WTC11 (cell line): ENCODE results near the gene C3orf49. TPM values are rescaled to one million over a fixed set of nuclear protein-coding genes. Genes with fewer than 3 reads are reported as not detected.

Source experiments
- ATAC-seq: fragments of 200-7000 bp; cut with Tn5 transposase; 2 replicates; pipeline ENCODE4 v1.10.0; 2021; ENCODE audit warnings: mild to moderate bottlenecking, moderate library complexity
- CTCF ChIA-PET: fragments of 300-600 bp; sonication (Branson Sonifier 250); formaldehyde crosslinking; loops from one replicate; lab custom pipeline; 2021; ENCODE audit warnings: antibody characterized with exemption; lab: Charles Lee
- POLR2A ChIA-PET: fragments of 350-600 bp; sonication (Branson Sonifier 250); formaldehyde crosslinking; loops from one replicate; lab custom pipeline; 2021; ENCODE audit warnings: antibody characterized with exemption; lab: Charles Lee
- DNase-seq: peaks from one replicate; pipeline ENCODE4 v3.0.0; 2021; ENCODE audit warnings: low spot score
- H3K27ac Mint-ChIP-seq: 2 replicates; pipeline ENCODE4 v1.8.0; 2021; ENCODE audit warnings: mixed read lengths
- H3K27me3 Mint-ChIP-seq: 2 replicates; pipeline ENCODE4 v1.8.0; 2021; ENCODE audit warnings: low read depth, mild to moderate bottlenecking, moderate library complexity, mixed read lengths
- H3K36me3 Mint-ChIP-seq: 2 replicates; pipeline ENCODE4 v1.8.0; 2021; ENCODE audit warnings: mixed read lengths
- H3K4me1 Mint-ChIP-seq: 2 replicates; pipeline ENCODE4 v1.8.0; 2022; ENCODE audit warnings: mixed read lengths
- H3K4me3 Mint-ChIP-seq: 2 replicates; pipeline ENCODE4 v1.8.0; 2021; ENCODE audit warnings: mild to moderate bottlenecking, moderate library complexity, mixed read lengths
- H3K9me3 Mint-ChIP-seq: 2 replicates; pipeline ENCODE4 v1.8.0; 2021; ENCODE audit warnings: mixed read lengths
- AR ChIP-seq: fragments of 250-450 bp; sonication (Bioruptor Pico); IDR thresholded peaks from 2 replicates; pipeline ENCODE4 v1.9.0; 2021; ENCODE audit warnings: mild to moderate bottlenecking
- ATF1 ChIP-seq: sonication (generic); formaldehyde crosslinking; IDR thresholded peaks from 2 replicates; pipeline ENCODE4 v1.8.1; 2023; ENCODE audit warnings: mild to moderate bottlenecking, moderate library complexity, missing genetic modification reagents
- ATF6 ChIP-seq: sonication (generic); formaldehyde crosslinking; IDR thresholded peaks from 2 replicates; pipeline ENCODE4 v1.8.1; 2023; ENCODE audit warnings: mild to moderate bottlenecking, missing genetic modification reagents
- E2F5 ChIP-seq: sonication (generic); formaldehyde crosslinking; IDR thresholded peaks from 2 replicates; pipeline ENCODE4 v1.8.1; 2022; ENCODE audit warnings: mild to moderate bottlenecking, moderate library complexity, missing genetic modification reagents
- ELF4 ChIP-seq: sonication (generic); formaldehyde crosslinking; IDR thresholded peaks from 2 replicates; pipeline ENCODE4 v1.8.1; 2022; ENCODE audit warnings: low read depth, mild to moderate bottlenecking, moderate library complexity, missing genetic modification reagents
- EMX1 ChIP-seq: fragments of 250-450 bp; sonication (Bioruptor Pico); IDR thresholded peaks from 2 replicates; pipeline ENCODE4 v1.8.0; 2021; ENCODE audit warnings: mild to moderate bottlenecking
- HMGA2 ChIP-seq: fragments of 250-450 bp; sonication (Bioruptor Pico); IDR thresholded peaks from 2 replicates; pipeline ENCODE4 v1.4.0; 2021; ENCODE audit warnings: mild to moderate bottlenecking, moderate library complexity
- MAX ChIP-seq: sonication (generic); formaldehyde crosslinking; IDR thresholded peaks from 2 replicates; pipeline ENCODE4 v1.8.0; 2022; ENCODE audit warnings: mild to moderate bottlenecking, missing genetic modification reagents
- TEAD1 ChIP-seq: sonication (generic); formaldehyde crosslinking; IDR thresholded peaks from 2 replicates; pipeline ENCODE4 v1.8.0; 2022; ENCODE audit warnings: mild to moderate bottlenecking, missing genetic modification reagents
- TEAD4 ChIP-seq: sonication (generic); formaldehyde crosslinking; IDR thresholded peaks from 2 replicates; pipeline ENCODE4 v1.8.0; 2022; ENCODE audit warnings: mild to moderate bottlenecking, missing genetic modification reagents
- TP53 ChIP-seq: sonication (generic); formaldehyde crosslinking; IDR thresholded peaks from 2 replicates; pipeline ENCODE4 v1.8.1; 2023; ENCODE audit warnings: mild to moderate bottlenecking, missing genetic modification reagents
- ZMAT4 ChIP-seq: fragments of 250-450 bp; sonication (Bioruptor Pico); IDR thresholded peaks from 2 replicates; pipeline ENCODE4 v1.9.0; 2021; ENCODE audit warnings: mild to moderate bottlenecking
- ZNF138 ChIP-seq: sonication (generic); formaldehyde crosslinking; conservative IDR thresholded peaks from 2 replicates; pipeline ENCODE4 v1.8.1; 2022; ENCODE audit warnings: mild to moderate bottlenecking, moderate library complexity, missing genetic modification reagents
- ZNF232 ChIP-seq: sonication (generic); formaldehyde crosslinking; IDR thresholded peaks from 2 replicates; pipeline ENCODE4 v1.8.0; 2022; ENCODE audit warnings: mild to moderate bottlenecking, missing genetic modification reagents
- ZNF396 ChIP-seq: fragments of 250-450 bp; sonication (Bioruptor Pico); IDR thresholded peaks from 2 replicates; pipeline ENCODE4 v1.8.0; 2021; ENCODE audit warnings: mild to moderate bottlenecking, moderate library complexity, borderline replicate concordance
- ZNF671 ChIP-seq: fragments of 250-450 bp; sonication (Bioruptor Pico); IDR thresholded peaks from 2 replicates; pipeline ENCODE4 v1.8.0; 2021; ENCODE audit warnings: mild to moderate bottlenecking
- total RNA-seq: library from RNA; stranded (reverse); gene quantifications from 3 replicates; pipeline ENCODE4 v1.2.3, GENCODE V29; 2021
- TF ChIP-seq, protein P1 (sequence below): fragments of 250-450 bp; sonication (Bioruptor Pico); IDR thresholded peaks from 2 replicates; pipeline ENCODE4 v1.9.0; 2021; ENCODE audit warnings: moderate library complexity, mild to moderate bottlenecking, inconsistent platforms, borderline replicate concordance
- TF ChIP-seq, protein P2 (sequence below): sonication (generic); formaldehyde crosslinking; IDR thresholded peaks from 2 replicates; pipeline ENCODE4 v1.8.1; 2023; ENCODE audit warnings: mild to moderate bottlenecking, missing genetic modification reagents, moderate library complexity

The C3orf49 gene
- total RNA-seq, 1 experiment from 2014 or later: not detected

- TF ChIP-seq MAX (CRISPR knock-in tag): no peak
- no peak for TF ChIP-seq TEAD4
- TF ChIP-seq E2F5 (CRISPR knock-in tag): 0 out of 2 replicates have a peak, but pooled peaks have one; percentile 22
- TF ChIP-seq, protein P1, sequence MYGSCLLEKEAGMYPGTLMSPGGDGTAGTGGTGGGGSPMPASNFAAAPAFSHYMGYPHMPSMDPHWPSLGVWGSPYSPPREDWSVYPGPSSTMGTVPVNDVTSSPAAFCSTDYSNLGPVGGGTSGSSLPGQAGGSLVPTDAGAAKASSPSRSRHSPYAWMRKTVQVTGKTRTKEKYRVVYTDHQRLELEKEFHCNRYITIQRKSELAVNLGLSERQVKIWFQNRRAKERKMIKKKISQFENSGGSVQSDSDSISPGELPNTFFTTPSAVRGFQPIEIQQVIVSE (CRISPR knock-in tag): no peak
These were observed 45.2 kb downstream of the C3orf49 start (continued) for GRCh38 chr3:63864008-63864964.

DNA sequence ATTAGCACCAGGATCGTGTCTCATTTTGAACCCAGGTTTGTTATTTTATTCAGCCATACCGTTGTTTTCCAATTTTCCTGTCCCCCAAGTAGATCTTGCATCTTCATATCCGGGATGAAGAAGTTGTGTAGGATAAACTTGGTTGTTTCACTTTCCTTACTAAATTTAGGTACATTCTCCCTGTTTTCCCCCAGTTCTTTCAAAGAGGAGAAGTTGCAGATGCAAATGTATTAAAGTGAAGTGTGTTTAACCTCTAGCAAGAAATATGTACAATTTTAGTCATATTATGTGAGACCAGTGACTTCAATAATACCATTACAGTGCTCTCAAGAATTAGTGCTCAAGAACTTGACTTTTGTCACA lies 45.8 kb downstream of the C3orf49 start:
- no peaks in the 10 kb centered on the region for H3K27me3 Mint-ChIP-seq
- no peak for TF ChIP-seq EMX1 (CRISPR knock-in tag)
- no peak for TF ChIP-seq AR (CRISPR knock-in tag)
- no peak for TF ChIP-seq TEAD1 (CRISPR knock-in tag)
- no peak for TF ChIP-seq HMGA2 (CRISPR knock-in tag)
- TF ChIP-seq ZNF232 (CRISPR knock-in tag): no peak
- no peak for TF ChIP-seq ZNF396 (CRISPR knock-in tag)
- TF ChIP-seq, protein P2, sequence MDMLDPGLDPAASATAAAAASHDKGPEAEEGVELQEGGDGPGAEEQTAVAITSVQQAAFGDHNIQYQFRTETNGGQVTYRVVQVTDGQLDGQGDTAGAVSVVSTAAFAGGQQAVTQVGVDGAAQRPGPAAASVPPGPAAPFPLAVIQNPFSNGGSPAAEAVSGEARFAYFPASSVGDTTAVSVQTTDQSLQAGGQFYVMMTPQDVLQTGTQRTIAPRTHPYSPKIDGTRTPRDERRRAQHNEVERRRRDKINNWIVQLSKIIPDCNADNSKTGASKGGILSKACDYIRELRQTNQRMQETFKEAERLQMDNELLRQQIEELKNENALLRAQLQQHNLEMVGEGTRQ (CRISPR knock-in tag): no peak
- no peak for TF ChIP-seq TP53
- TF ChIP-seq ELF4 (CRISPR knock-in tag): no peak
- TF ChIP-seq ATF6: no peak
- TF ChIP-seq ZMAT4 (CRISPR knock-in tag): no peak
- TF ChIP-seq ZNF671 (CRISPR knock-in tag): no peak
- TF ChIP-seq ZNF138 (CRISPR knock-in tag): no peak
- TF ChIP-seq ATF1 (CRISPR knock-in tag): no peak
- peak overlapping the region; percentile 90 for H3K4me3 Mint-ChIP-seq
- DNase-seq (no peak), ATAC-seq (no peak)
- peak overlapping the region; percentile 31 for H3K27ac Mint-ChIP-seq
- H3K36me3 Mint-ChIP-seq: peaks cover 4% of the 10 kb centered on the region; the same call in 1 of the 2 replicates
- no peaks in the 10 kb centered on the region for H3K9me3 Mint-ChIP-seq
- peaks cover 38% of the 10 kb centered on the region for H3K4me1 Mint-ChIP-seq
- CTCF ChIA-PET: no interaction called here
- POLR2A ChIA-PET: interaction anchor here (0.6 kb wide), 1 partner anchor 17 kb away, joined by 5 read pairs; no protein-coding TSS in a partner anchor
